Measurements from ENCODE around the gene ACAA1. TPM values are rescaled to one million over a fixed set of nuclear protein-coding genes. Genes with fewer than 3 reads are reported as not detected.

ACAA1 gene
- total and polyA plus RNA-seq, 2 donors (not counting 1 experiment from before 2014, with no cell fraction given) = 98.4 to 143 TPM

DNA sequence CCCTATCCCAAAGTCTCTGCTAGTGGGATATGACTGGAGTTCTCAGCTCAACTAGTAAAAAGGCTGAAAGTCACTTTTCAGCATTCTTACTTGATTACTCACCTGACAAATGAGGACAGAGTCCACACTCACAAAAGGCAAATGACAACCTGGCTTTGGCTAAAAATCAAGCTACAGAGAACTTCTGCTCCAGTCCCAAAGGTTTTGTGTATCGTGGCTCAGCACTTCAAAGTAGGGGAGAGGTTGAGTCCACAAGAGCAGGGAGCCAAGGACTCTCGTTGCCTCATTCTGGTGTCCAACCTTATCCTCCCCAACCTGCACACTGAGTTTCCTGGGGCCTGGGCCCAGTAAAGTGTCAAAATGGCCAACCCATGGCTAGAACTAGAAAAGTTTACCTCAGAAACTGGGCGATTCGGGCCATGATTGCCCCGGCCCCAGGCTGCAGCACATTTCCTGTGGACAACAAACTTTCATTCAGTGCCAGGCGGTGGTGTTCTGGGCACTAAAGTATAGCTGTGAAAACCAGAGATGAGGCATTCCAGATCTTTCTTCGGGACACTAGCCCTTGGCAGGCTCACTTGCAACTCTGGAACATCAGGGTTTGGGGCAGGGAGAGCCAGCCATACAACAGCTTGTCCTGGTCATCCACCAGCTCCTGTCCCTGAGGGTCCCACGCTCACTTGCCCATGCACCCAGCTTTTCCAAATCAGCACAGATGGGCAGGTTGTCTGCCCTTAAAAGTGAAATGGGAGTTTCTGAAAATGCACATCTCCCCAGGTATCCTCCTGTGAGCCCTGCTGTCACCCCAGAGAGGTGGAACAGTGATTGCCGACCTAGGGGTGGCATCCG lies 3.1 kb downstream of the ACAA1 start:
- no peaks in the 10 kb centered on the region for H3K9me3 Mint-ChIP-seq (ENCODE audit: insufficient read depth)
- H3K4me3 Mint-ChIP-seq = no peak overlapping the region
- 98% methylated on average over 7 of the region's 10 CpGs for WGBS (ENCODE audit: insufficient coverage)
- no peak overlapping the region for H3K9ac ChIP-seq (ENCODE audit: low read length)
- peaks cover 41% of the 10 kb centered on the region for H4K20me1 ChIP-seq (ENCODE audit: control insufficient read depth, insufficient read depth, low read length, poor library complexity, severe bottlenecking)
- POLR2A ChIA-PET = no interaction called here
- TF ChIP-seq EZH2 (IDR thresholded peaks at IDR 0.05; ENCODE audit: borderline replicate concordance, insufficient read depth, low read depth, low read length, poor library complexity, severe bottlenecking) = no peak
- CTCF ChIA-PET = interaction anchor here (0.9 kb wide), 1 partner anchor 213 kb away, joined by 3 read pairs; no protein-coding TSS in a partner anchor
- H3K27me3 ChIP-seq (replicated peaks in 1 of 4; ENCODE audit: control extremely low read depth in 1 of 4, control insufficient read depth in 3 of 4, insufficient read depth in 4 of 4, low read length in 3 of 4) = no peaks in the 10 kb centered on the region
- intact Hi-C loops (cut with micrococcal nuclease) = loop anchor here (10.0 kb wide), 1 partner anchor 971 kb away; the partner anchor contains the start of genes GORASP1 and TTC21A
- H3K27ac ChIP-seq (ENCODE audit: low read length in 2 of 2) = no peak overlapping the region
- H3K4me1 ChIP-seq (ENCODE audit: control insufficient read depth in 2 of 2, insufficient read depth in 2 of 2, low read length in 2 of 2) = peaks cover 17 to 32% of the 10 kb centered on the region in 2 donors
- no peaks in the 10 kb centered on the region for H3K9me3 ChIP-seq (ENCODE audit: control extremely low read depth in 1 of 3, control insufficient read depth in 2 of 3, insufficient read depth in 1 of 3, low read length in 2 of 3)
- H3K4me3 ChIP-seq (ENCODE audit: control extremely low read depth in 1 of 5, extremely low read depth in 1 of 5, insufficient read depth in 1 of 5, low read depth in 2 of 5, low read length in 4 of 5) = no peak overlapping the region
- H3K4me2 ChIP-seq (replicated peaks; ENCODE audit: low read depth, low read length, poor library complexity, severe bottlenecking) = no peak overlapping the region
- no peak for ATAC-seq (ENCODE audit: low read depth)
- no peak for DNase-seq
- H2AFZ ChIP-seq (ENCODE audit: insufficient read depth, low read depth, low read length, poor library complexity, severe bottlenecking) = no peak overlapping the region
- peaks cover 38% of the 10 kb centered on the region for H3K4me1 Mint-ChIP-seq
- H3K36me3 ChIP-seq (replicated peaks in 1 of 2; ENCODE audit: control extremely low read depth in 1 of 2, control insufficient read depth in 1 of 2, extremely low read depth in 1 of 2, insufficient read depth in 2 of 2, low read length in 1 of 2) = peaks cover 5 to 57% of the 10 kb centered on the region in 2 experiments
- no peaks in the 10 kb centered on the region for H3K27me3 Mint-ChIP-seq
- no peak overlapping the region for H3K27ac Mint-ChIP-seq
- H3K79me2 ChIP-seq (ENCODE audit: control insufficient read depth, insufficient read depth, low read length) = peaks cover 71% of the 10 kb centered on the region

DNA sequence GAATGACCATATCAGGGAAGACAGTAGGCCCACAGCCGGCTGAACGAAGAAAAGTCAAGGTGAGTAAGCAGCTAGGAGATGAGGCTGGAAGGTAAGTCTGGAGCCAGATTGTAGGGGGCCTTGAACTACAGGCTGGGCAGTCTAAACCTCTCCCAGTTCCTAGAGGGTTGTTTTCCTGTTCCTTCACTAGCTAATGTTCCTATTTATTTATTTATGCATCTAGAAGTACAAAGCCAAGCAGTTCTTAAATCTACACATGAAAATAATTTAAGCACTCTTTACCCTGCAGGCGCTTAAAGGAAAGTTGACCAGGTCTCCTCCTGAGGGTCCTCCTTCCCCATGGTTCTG lies 3.7 kb downstream of the ACAA1 start:
- H3K4me3 Mint-ChIP-seq = no peak overlapping the region
- Histone ChIP-seq H2AFZ (ENCODE audit: insufficient read depth, low read depth, low read length, poor library complexity, severe bottlenecking) (no peak overlapping the region), H4K20me1 (ENCODE audit: control insufficient read depth, insufficient read depth, low read length, poor library complexity, severe bottlenecking) (peaks cover 44% of the 10 kb centered on the region), H3K4me3 (ENCODE audit: control extremely low read depth in 1 of 5, extremely low read depth in 1 of 5, insufficient read depth in 1 of 5, low read depth in 2 of 5, low read length in 4 of 5) (no peak overlapping the region), H3K4me2 (replicated peaks; ENCODE audit: low read depth, low read length, poor library complexity, severe bottlenecking) (no peak overlapping the region), H3K36me3 (replicated peaks in 1 of 2; ENCODE audit: control extremely low read depth in 1 of 2, control insufficient read depth in 1 of 2, extremely low read depth in 1 of 2, insufficient read depth in 2 of 2, low read length in 1 of 2) (peaks cover 5 to 60% of the 10 kb centered on the region in 2 experiments), H3K4me1 (ENCODE audit: control insufficient read depth in 2 of 2, insufficient read depth in 2 of 2, low read length in 2 of 2) (peaks cover 17 to 30% of the 10 kb centered on the region in 2 donors), H3K9me3 (ENCODE audit: control extremely low read depth in 1 of 3, control insufficient read depth in 2 of 3, insufficient read depth in 1 of 3, low read length in 2 of 3) (no peaks in the 10 kb centered on the region), H3K27ac (ENCODE audit: low read length in 2 of 2) (no peak overlapping the region), H3K27me3 (replicated peaks in 1 of 4; ENCODE audit: control extremely low read depth in 1 of 4, control insufficient read depth in 3 of 4, insufficient read depth in 4 of 4, low read length in 3 of 4) (no peaks in the 10 kb centered on the region), H3K9ac (ENCODE audit: low read length) (no peak overlapping the region), H3K79me2 (ENCODE audit: control insufficient read depth, insufficient read depth, low read length) (peaks cover 66% of the 10 kb centered on the region)
- H3K9me3 Mint-ChIP-seq (ENCODE audit: insufficient read depth) = no peaks in the 10 kb centered on the region
- 94% methylated on average over 3 of the region's 3 CpGs for WGBS (ENCODE audit: insufficient coverage)
- no peak for DNase-seq
- TF ChIP-seq, protein P1, sequence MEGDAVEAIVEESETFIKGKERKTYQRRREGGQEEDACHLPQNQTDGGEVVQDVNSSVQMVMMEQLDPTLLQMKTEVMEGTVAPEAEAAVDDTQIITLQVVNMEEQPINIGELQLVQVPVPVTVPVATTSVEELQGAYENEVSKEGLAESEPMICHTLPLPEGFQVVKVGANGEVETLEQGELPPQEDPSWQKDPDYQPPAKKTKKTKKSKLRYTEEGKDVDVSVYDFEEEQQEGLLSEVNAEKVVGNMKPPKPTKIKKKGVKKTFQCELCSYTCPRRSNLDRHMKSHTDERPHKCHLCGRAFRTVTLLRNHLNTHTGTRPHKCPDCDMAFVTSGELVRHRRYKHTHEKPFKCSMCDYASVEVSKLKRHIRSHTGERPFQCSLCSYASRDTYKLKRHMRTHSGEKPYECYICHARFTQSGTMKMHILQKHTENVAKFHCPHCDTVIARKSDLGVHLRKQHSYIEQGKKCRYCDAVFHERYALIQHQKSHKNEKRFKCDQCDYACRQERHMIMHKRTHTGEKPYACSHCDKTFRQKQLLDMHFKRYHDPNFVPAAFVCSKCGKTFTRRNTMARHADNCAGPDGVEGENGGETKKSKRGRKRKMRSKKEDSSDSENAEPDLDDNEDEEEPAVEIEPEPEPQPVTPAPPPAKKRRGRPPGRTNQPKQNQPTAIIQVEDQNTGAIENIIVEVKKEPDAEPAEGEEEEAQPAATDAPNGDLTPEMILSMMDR (IDR thresholded peaks at IDR 0.05) = no peak
- TF ChIP-seq EZH2 (IDR thresholded peaks at IDR 0.05; ENCODE audit: borderline replicate concordance, insufficient read depth, low read depth, low read length, poor library complexity, severe bottlenecking) = no peak
- H3K27ac Mint-ChIP-seq = no peak overlapping the region
- ChIA-PET CTCF (interaction anchor here (0.9 kb wide), 1 partner anchor 214 kb away, joined by 3 read pairs; no protein-coding TSS in a partner anchor), POLR2A (no interaction called here)
- intact Hi-C loops (cut with micrococcal nuclease) = loop anchor here (10.0 kb wide), 1 partner anchor 972 kb away; the partner anchor contains the start of genes GORASP1 and TTC21A
- no peaks in the 10 kb centered on the region for H3K27me3 Mint-ChIP-seq
- peaks cover 35% of the 10 kb centered on the region for H3K4me1 Mint-ChIP-seq
- ATAC-seq (ENCODE audit: low read depth) = no peak

All from B cell (primary cell).